IMR-90 (cell line): Measurements from ENCODE around the gene ADRA2C. TPM values are rescaled to one million over a fixed set of nuclear protein-coding genes. Genes with fewer than 3 reads are reported as not detected.

Experiments used
- ATAC-seq: fragments of 200-7000 bp; cut with Tn5 transposase; 2 replicates; pipeline ENCODE4 v1.9.1; 2020; ENCODE audit warnings: low read depth, mild to moderate bottlenecking, moderate library complexity
- BruUV-seq: library from RNA; stranded (reverse); fragments of 400-500 nt; replicated peaks from 2 replicates; lab custom pipeline; 2021; lab: Mats Ljungman, UMichigan
- CTCF ChIA-PET: fragments of 300-600 bp; formaldehyde crosslinking; extraction: SDS; loops from one replicate; lab custom pipeline; 2021; ENCODE audit warnings: antibody characterized with exemption; lab: Yijun Ruan, JAX
- POLR2A ChIA-PET: fragments of 300-600 bp; sonication (Branson Sonifier 250); formaldehyde crosslinking; loops from one replicate; lab custom pipeline; 2022; ENCODE audit warnings: antibody characterized with exemption; ENCODE audit not compliant: unreplicated experiment; lab: Charles Lee
- DNase-seq: peaks from one replicate; pipeline ENCODE4 v3.0.0; 2013
- H2AFZ ChIP-seq: replicated peaks from 2 replicates; pipeline ENCODE3; 2013; ENCODE audit warnings: low read length, mild to moderate bottlenecking; ENCODE audit not compliant: poor library complexity
- H2AK5ac ChIP-seq: 2 replicates; pipeline ENCODE4 v1.6.1; 2013; ENCODE audit warnings: low read depth, low read length, inconsistent platforms
- H2AK9ac ChIP-seq: replicated peaks from 2 replicates; pipeline ENCODE3; 2013; ENCODE audit warnings: mild to moderate bottlenecking, low read depth, low read length, moderate library complexity; ENCODE audit not compliant: poor library complexity
- H2BK120ac ChIP-seq: 2 replicates; pipeline ENCODE4 v1.6.1; 2013; ENCODE audit warnings: low read depth, low read length, inconsistent platforms
- H2BK15ac ChIP-seq: 3 replicates; pipeline ENCODE4 v1.6.1; 2013; ENCODE audit warnings: low read depth, low read length, inconsistent platforms
- H2BK20ac ChIP-seq: 2 replicates; pipeline ENCODE4 v1.6.1; 2013; ENCODE audit warnings: low read depth, mild to moderate bottlenecking, inconsistent platforms, low read length, moderate library complexity
- H2BK5ac ChIP-seq: 2 replicates; pipeline ENCODE4 v1.6.1; 2013; ENCODE audit warnings: mild to moderate bottlenecking, low read depth, low read length, inconsistent platforms; ENCODE audit not compliant: poor library complexity, severe bottlenecking
- H3K14ac ChIP-seq: replicated peaks from 2 replicates; pipeline ENCODE4 v1.6.1; 2013; ENCODE audit warnings: low read depth, low read length, inconsistent platforms
- H3K18ac ChIP-seq: 2 replicates; pipeline ENCODE4 v1.6.1; 2013; ENCODE audit warnings: low read depth, low read length, control low read depth
- H3K23ac ChIP-seq: 2 replicates; pipeline ENCODE4 v1.6.1; 2013; ENCODE audit warnings: low read depth, low read length, inconsistent platforms
- H3K27ac ChIP-seq: 2 replicates; pipeline ENCODE4 v1.5.1; 2013; ENCODE audit warnings: mild to moderate bottlenecking, control low read depth, low read length; ENCODE audit not compliant: insufficient read depth
- H3K27me3 ChIP-seq: 2 replicates; pipeline ENCODE4 v1.6.1; 2013; ENCODE audit warnings: low read length; ENCODE audit not compliant: control insufficient read depth, insufficient read depth
- H3K36me3 ChIP-seq: 2 replicates; pipeline ENCODE4 v1.6.1; 2013; ENCODE audit warnings: low read length, mixed read lengths; ENCODE audit not compliant: control insufficient read depth, insufficient read depth
- H3K4ac ChIP-seq: 2 replicates; pipeline ENCODE4 v1.6.1; 2013; ENCODE audit warnings: low read depth, low read length, inconsistent platforms
- H3K4me1 ChIP-seq: 2 replicates; pipeline ENCODE4 v1.6.1; 2013; ENCODE audit warnings: low read length, mixed read lengths; ENCODE audit not compliant: control insufficient read depth, insufficient read depth
- H3K4me2 ChIP-seq: 2 replicates; pipeline ENCODE4 v1.6.1; 2013; ENCODE audit warnings: low read depth, mild to moderate bottlenecking, control low read depth, low read length, moderate library complexity
- H3K4me3 ChIP-seq: 2 replicates; pipeline ENCODE4 v1.5.1; 2013; ENCODE audit warnings: low read depth, mild to moderate bottlenecking, control low read depth, low read length, moderate library complexity; ENCODE audit not compliant: insufficient read depth
- H3K56ac ChIP-seq: 2 replicates; pipeline ENCODE4 v1.6.1; 2013; ENCODE audit warnings: low read length, inconsistent platforms; ENCODE audit not compliant: insufficient read depth; ENCODE audit errors: extremely low read depth
- H3K79me1 ChIP-seq, 2 experiments: 2 replicates each; pipeline ENCODE4 v1.6.1; 2013; ENCODE audit warnings: low read length in 2 of 2, inconsistent platforms in 1 of 2, low read depth in 1 of 2
- H3K9ac ChIP-seq: 2 replicates; pipeline ENCODE4 v1.6.1; 2013; ENCODE audit warnings: low read depth, low read length, control low read depth
- H3K9me1 ChIP-seq: 2 replicates; pipeline ENCODE4 v1.6.1; 2013; ENCODE audit warnings: low read length, inconsistent platforms; ENCODE audit not compliant: insufficient read depth
- H3K9me3 ChIP-seq: 2 replicates; pipeline ENCODE4 v1.6.1; 2013; ENCODE audit warnings: low read length; ENCODE audit not compliant: control insufficient read depth, insufficient read depth
- H4K20me1 ChIP-seq: 2 replicates; pipeline ENCODE4 v1.6.1; 2013; ENCODE audit warnings: low read length, inconsistent platforms; ENCODE audit not compliant: insufficient read depth
- H4K5ac ChIP-seq: 2 replicates; pipeline ENCODE4 v1.6.1; 2013; ENCODE audit warnings: mild to moderate bottlenecking, low read depth, low read length, control low read depth
- H4K8ac ChIP-seq, 2 experiments: 2 replicates each; pipeline ENCODE4 v1.6.1; 2013; ENCODE audit warnings: low read depth in 2 of 2, low read length in 2 of 2, control low read depth in 1 of 2, inconsistent platforms in 1 of 2
- H4K91ac ChIP-seq: 2 replicates; pipeline ENCODE4 v1.6.1; 2013; ENCODE audit warnings: low read depth, low read length, inconsistent platforms; ENCODE audit not compliant: insufficient read depth
- CHD1 ChIP-seq: IDR thresholded peaks from 2 replicates; pipeline ENCODE4 v1.6.1; 2012; ENCODE audit warnings: low read depth, low read length, improper control_type of control experiment
- MAFK ChIP-seq: IDR thresholded peaks from 2 replicates; pipeline ENCODE4 v1.6.1; 2012; ENCODE audit warnings: low read depth, low read length, improper control_type of control experiment
- MAZ ChIP-seq: IDR thresholded peaks from 2 replicates; pipeline ENCODE4 v1.6.1; 2012; ENCODE audit warnings: low read depth, mild to moderate bottlenecking, low read length, improper control_type of control experiment, moderate library complexity, borderline replicate concordance
- MXI1 ChIP-seq: IDR thresholded peaks from 2 replicates; pipeline ENCODE4 v1.6.1; 2012; ENCODE audit warnings: low read depth, mild to moderate bottlenecking, low read length, moderate library complexity, borderline replicate concordance
- NFE2L2 ChIP-seq: fragments of 150-350 bp; IDR thresholded peaks from 2 replicates; pipeline ENCODE4 v1.6.1; 2016; ENCODE audit warnings: low read depth, mild to moderate bottlenecking, low read length
- RAD21 ChIP-seq: IDR thresholded peaks from 2 replicates; pipeline ENCODE4 v1.6.1; 2012; ENCODE audit warnings: low read length, improper control_type of control experiment
- USF2 ChIP-seq: fragments of 150-350 bp; IDR thresholded peaks from 2 replicates; pipeline ENCODE4 v1.6.1; 2017; ENCODE audit warnings: mild to moderate bottlenecking, antibody characterized with exemption, low read length, low read depth
- WGBS, 2 experiments: methylation state at CpG; one replicate each; pipeline versions ENCODE4 v1.1.5 to v1.1.7; 2013; ENCODE audit warnings: missing lambda C conversion rate in 2 of 2; ENCODE audit not compliant: insufficient read length in 1 of 2; ENCODE audit errors: extremely low coverage in 2 of 2; 5-methylcytosine and 5-hydroxymethylcytosine counted together
- dilution Hi-C: fragments of 300-500 bp; cut with HindIII; formaldehyde crosslinking; loops from one replicate; pipeline ENCODE4 v1.14.3; 2018; ENCODE audit warnings: low sequenced_read_pairs; ENCODE audit not compliant: unreplicated experiment
- in situ Hi-C: fragments of 300-500 bp; cut with MboI; formaldehyde crosslinking; loops from 3 replicates; pipeline ENCODE4 v1.14.3; 2019; ENCODE audit warnings: low sequenced_read_pairs, inconsistent platforms, mixed read lengths
- intact Hi-C: fragments of 100-400 bp; cut with micrococcal nuclease; formaldehyde crosslinking; loops from 2 replicates; pipeline ENCODE4 v1.10.0; 2022
- polyA plus RNA-seq, 3 experiments: library from polyadenylated mRNA; depleted of rRNA; stranded (reverse); fragments of >200 nt; gene quantifications; 2 replicates each; pipeline ENCODE4 v1.2.3, GENCODE V29; 2012; ENCODE audit warnings: low replicate concordance in 1 of 3
- total RNA-seq: library from RNA; depleted of rRNA; stranded (reverse); fragments of >200 nt; gene quantifications from 2 replicates; pipeline ENCODE4 v1.2.3, GENCODE V29; 2012

The ADRA2C gene
- total and polyA plus RNA-seq, 2 of the 4 experiments (the other 2 are of a cell fraction) = under 0.01 to 0.14 TPM

GRCh38 chr4:3805026-3805425 is 38.8 kb downstream of the ADRA2C start:
- H3K9ac ChIP-seq = no peak overlapping the region
- H3K4me3 ChIP-seq = no peak overlapping the region
- H3K27me3 ChIP-seq = peaks cover 32% of the 10 kb centered on the region
- DNase-seq (no peak), ATAC-seq (no peak)
- H4K91ac ChIP-seq = no peak overlapping the region
- dilution Hi-C loops (no loop called here), in situ Hi-C loops (no loop called here), intact Hi-C loops (no loop called here)
- H4K20me1 ChIP-seq = no peaks in the 10 kb centered on the region
- no peak overlapping the region for H3K23ac ChIP-seq
- ChIA-PET POLR2A (no interaction called here), CTCF (no interaction called here)
- H2BK20ac ChIP-seq = no peak overlapping the region
- no peaks in the 10 kb centered on the region for H3K9me1 ChIP-seq
- no peak overlapping the region for H4K5ac ChIP-seq
- TF ChIP-seq USF2 (no peak), MAFK (no peak), NFE2L2 (no peak), RAD21 (no peak), MXI1 (no peak), MAZ (no peak), CHD1 (no peak)
- no peak overlapping the region for H2AK9ac ChIP-seq
- no peak overlapping the region for H3K18ac ChIP-seq
- no peak overlapping the region for H3K56ac ChIP-seq
- H3K36me3 ChIP-seq = no peaks in the 10 kb centered on the region
- no peak overlapping the region for H2BK15ac ChIP-seq
- H3K14ac ChIP-seq = no peak overlapping the region
- H3K79me1 ChIP-seq = no peaks in the 10 kb centered on the region
- H3K4me1 ChIP-seq = no peaks in the 10 kb centered on the region
- H3K4me2 ChIP-seq = no peak overlapping the region
- no peaks in the 10 kb centered on the region for H3K9me3 ChIP-seq
- H2BK120ac ChIP-seq = no peak overlapping the region
- H3K4ac ChIP-seq = no peak overlapping the region
- no peak overlapping the region for H3K27ac ChIP-seq
- H2BK5ac ChIP-seq = no peak overlapping the region
- no peak overlapping the region for H2AK5ac ChIP-seq
- WGBS, 2 experiments = 58% methylated on average over 3 of the region's 8 CpGs; no CpG with 5 or more reads in 1 of the 2 experiments
- BruUV-seq = no TSS peak
- no peak overlapping the region for H2AFZ ChIP-seq
- H4K8ac ChIP-seq = no peak overlapping the region
